Activated CD4-positive, alpha-beta T cell treated with anti-CD3 and anti-CD28 coated beads for 4 hours (primary cell): ENCODE results near the gene NAA16.
"Not testable (repeated sequence)": the region's sequence is repeated elsewhere in the genome, so short reads cannot be mapped to it uniquely, and the experiment has no call there.

Source experiments
- DNase-seq, 2 donors: peaks; one replicate each; pipeline ENCODE4 v3.0.0-alpha.2; 2020

NAA16 gene

GRCh38 chr13:41306271-41307145, 4.6 kb upstream of the NAA16 start:
- DNase-seq = no peak

DNA sequence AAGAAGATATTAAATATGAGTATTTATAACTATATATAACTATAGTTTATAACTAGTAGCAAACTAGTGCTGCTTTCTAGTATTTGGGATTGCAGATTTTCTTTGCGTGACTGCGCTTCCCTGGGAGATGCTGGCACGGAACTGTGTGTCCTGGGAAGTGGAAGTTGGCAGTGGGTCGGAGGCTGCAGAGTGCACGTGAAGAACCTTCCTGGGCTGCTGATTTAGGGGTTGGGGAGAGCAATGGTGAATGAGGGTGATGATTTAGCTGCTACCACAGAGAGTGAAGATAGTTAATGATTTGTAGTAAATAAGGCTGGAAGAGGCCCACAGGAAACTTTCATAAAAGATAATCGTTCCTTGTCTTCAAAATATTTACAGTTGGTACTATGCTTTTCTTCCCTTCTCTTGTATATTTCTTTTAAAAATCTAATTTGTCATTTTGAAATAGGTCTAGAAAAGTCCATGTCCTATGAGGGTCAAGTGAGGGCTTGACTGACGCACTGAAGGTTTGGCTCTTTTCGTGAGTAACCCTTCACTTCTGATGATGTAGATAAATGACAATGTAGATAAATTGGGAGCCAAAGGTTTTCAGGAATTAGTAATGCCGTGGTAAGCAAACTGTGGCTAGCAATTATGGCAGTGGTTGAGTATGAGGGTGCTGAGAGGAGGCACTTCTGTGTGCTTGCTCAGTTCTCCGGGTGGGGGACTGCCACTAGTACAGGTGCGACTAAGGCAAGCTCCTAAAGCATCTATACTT, 3.0 kb upstream of the NAA16 start:
- DNase-seq = no peak

- DNase-seq = peak; percentile 31 to 55
These were observed 524 bp downstream of the NAA16 start for GRCh38 chr13:41311406-41312175.

DNA sequence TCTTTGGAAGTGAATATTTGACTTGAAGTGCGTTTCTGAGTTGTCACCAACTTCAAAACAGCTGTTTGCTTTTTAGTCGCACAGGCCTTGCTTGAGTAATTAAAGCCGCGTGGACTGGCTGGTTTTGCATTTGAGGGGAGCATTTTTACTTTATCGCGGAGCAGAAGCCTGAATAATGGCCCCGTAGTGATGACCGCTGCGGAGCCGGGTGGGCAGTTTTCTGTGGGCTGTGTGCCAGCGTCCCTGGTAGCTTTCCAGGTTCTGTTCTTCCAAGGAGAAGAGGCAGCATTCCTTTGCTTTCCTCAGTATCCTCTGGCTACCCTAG, 1.1 kb downstream of the NAA16 start:
- no peak for DNase-seq

DNA sequence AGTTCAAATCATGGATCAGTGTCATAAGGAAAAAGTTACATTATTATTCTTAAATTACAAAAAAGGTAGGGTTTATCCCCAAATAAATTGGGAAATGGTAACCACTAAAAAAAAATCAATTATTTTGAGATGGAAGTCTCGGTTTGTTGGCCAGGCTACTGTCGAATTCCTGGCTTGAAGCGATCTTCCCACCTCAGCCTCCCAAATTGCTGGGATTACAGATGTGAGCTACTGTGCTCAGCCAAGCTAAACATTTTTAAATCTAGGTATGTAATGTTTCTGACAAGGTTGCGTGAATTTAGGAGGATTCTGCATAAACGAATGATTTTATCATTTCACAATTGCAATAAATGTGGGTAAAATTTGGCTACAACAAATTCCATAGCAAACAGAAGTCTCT, 2.0 kb downstream of the NAA16 start:
- DNase-seq = no peak

- DNase-seq = no peak
These were observed 2.7 kb downstream of the NAA16 start for GRCh38 chr13:41313659-41314197.

DNA sequence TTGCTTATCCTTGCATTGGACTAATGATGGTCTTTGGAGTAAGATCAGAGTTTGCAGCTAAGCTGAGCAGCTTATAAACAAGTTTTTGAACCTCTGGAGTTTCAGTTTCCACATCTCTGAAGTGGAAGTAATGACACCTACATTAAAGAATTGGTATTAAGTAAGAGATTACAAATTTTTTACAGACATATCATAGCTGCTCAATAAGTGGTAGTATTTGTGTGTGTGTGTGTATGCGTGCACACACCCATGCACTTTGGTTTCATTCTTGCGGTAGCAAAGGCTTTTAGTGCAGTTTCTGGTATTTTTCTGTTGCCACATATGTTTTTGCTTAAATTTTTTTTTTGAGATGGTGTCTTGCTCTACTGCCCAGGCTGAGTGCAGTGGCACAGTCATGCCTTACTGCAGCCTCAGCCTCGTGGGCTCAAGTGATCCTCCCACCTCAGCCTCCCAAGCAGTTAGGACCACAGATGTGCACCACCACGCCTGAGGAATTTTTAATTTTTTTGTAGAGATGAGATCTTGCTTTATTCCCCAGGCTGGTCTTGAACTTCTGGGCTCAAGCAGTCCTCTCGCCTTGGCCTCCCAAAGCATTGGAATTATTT, 4.5 kb downstream of the NAA16 start:
- no peak for DNase-seq

- DNase-seq = no peak
These were observed 6.2 kb downstream of the NAA16 start for GRCh38 chr13:41317243-41317642.

- no peak for DNase-seq
These were observed 14.7 kb downstream of the NAA16 start for GRCh38 chr13:41325752-41326151.

GRCh38 chr13:41326661-41327060, 15.6 kb downstream of the NAA16 start:
- no peak for DNase-seq

DNA sequence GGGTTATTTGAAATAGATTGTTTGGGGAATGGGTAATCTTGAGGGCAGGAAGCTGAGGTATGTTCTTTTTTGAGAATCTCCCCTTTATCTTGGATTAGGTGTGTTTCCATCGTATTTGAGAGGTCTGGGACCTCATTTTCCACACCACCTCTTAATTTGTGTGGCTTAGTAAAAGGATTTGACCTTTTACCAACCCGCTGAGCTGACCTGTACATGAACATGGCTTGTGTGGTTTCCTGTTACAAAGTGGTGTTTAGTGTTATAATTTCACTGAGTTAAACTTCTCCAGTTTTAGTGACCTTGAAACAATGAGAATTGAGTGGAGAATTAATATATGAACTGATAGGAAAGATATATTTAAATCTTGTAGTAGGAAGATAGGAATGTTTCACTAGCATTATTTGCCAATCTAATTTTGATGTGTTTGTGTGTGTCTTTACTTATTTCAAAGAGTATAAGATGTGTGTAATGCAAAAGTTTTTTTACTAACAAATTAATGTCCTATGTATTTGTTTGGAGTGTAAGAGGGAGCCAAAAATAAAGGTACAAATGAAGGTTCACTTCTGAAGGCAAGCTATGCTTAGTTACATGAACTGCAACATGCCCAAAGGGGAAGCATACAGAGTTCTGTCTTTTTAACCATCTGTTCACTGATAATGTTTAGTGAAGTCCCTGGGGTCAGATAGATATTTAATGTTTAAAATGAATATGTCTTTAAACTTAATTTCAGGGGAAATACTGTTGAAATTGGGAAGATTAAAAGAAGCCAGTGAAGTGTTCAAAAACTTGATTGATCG, 17.1 kb downstream of the NAA16 start:
- DNase-seq = no peak

DNA sequence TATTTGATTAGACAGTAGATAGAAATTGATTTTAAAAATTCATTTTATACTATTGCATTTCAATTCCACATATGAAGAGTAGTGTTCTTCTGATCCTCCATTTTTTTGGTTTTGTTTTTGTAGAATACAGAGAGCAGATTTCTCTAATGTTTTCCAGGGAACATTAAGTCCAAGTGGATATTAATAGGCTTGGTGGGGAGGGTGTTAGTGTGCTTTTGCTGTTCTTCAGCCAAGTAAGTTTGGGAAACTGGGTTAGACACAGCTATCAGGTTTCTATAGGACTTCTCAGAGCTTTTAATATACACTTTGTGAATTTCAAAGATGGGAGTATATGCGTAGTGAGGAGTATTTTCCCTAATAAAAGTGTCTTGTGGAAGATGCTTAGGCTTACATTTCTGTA, 21.8 kb downstream of the NAA16 start:
- no peak for DNase-seq

GRCh38 chr13:41334810-41335209, 23.7 kb downstream of the NAA16 start:
- no peak for DNase-seq

GRCh38 chr13:41344358-41344757, 33.3 kb downstream of the NAA16 start:
- no peak for DNase-seq

- no peak for DNase-seq
These were observed 34.3 kb downstream of the NAA16 start for GRCh38 chr13:41345165-41345913.

DNA sequence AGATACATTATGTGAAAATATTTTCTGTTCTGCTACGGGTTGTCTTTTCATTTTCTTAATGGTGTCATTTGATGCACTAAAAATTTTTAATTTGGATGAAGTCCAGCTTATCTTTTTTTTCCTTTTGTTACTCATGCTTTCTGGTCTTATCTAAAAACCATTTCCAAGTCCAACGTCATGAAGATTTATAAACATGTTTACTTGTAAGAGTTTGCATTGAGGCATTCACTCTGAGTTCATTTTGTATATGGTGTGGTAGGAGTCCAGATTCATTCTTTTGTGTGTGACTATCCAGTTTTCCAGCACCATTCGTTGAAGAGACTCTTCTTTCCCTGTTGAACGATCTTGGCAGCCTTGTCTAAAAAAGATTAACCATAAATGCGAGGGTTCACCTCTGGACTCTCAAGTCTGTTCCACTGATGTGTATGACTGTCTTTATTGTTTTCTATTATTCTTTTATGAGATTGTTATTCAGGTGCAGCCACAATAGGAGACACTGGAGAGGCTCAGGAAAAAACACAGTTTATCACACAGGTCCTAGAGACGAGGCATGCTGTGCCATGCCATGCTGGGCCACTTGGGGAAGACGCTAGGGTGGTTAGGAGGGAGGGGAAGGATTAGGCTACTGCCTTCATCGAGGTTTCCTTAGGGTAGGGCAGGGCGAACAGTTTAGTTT, 35.0 kb downstream of the NAA16 start:
- no peak for DNase-seq

GRCh38 chr13:41352935-41353840, 42.1 kb downstream of the NAA16 start:
- peak; percentile 26 to 58 for DNase-seq

GRCh38 chr13:41354416-41354815, 43.3 kb downstream of the NAA16 start:
- no peak for DNase-seq

GRCh38 chr13:41356385-41356648, 45.2 kb downstream of the NAA16 start:
- not testable (repeated sequence) for DNase-seq

GRCh38 chr13:41356786-41357185, 45.7 kb downstream of the NAA16 start:
- peak; percentile 32 to 35 for DNase-seq
